Measurements from ENCODE around the gene NOS3. TPM values are rescaled to one million over a fixed set of nuclear protein-coding genes. Genes with fewer than 3 reads are reported as not detected.

Gene NOS3
- total and polyA plus RNA-seq, 9 of the 15 experiments (the other 6 are each of a cell fraction or from before 2014, with no cell fraction given), result 1.1 to 121 (median 23.6) TPM

GRCh38 chr7:150974468-150975391, 16.1 kb upstream of the NOS3 start (continued):
- TF ChIP-seq ZBTB26 (CRISPR knock-in tag; IDR thresholded peaks at IDR 0.05) (no peak), NBN (IDR thresholded peaks at IDR 0.05; ENCODE audit: low read depth) (peak; percentile 44; the same call in 1 of the 2 replicates), CHAMP1 (IDR thresholded peaks at IDR 0.05) (no peak), ARID1B (IDR thresholded peaks at IDR 0.05) (peak; percentile 58), ZNF75A (CRISPR knock-in tag; IDR thresholded peaks at IDR 0.05) (no peak), ZNF12 (CRISPR knock-in tag; IDR thresholded peaks at IDR 0.05) (0 out of 2 replicates have a peak, but pooled peaks have one; percentile 57), TSHZ1 (CRISPR knock-in tag; IDR thresholded peaks at IDR 0.05) (no peak), PCBP2 (IDR thresholded peaks at IDR 0.05; ENCODE audit: low read depth, low read length, poor library complexity, severe bottlenecking) (no peak), HMG20A (CRISPR knock-in tag; conservative IDR thresholded peaks at IDR 0.05) (no peak), ZNF551 (CRISPR knock-in tag; IDR thresholded peaks at IDR 0.05) (no peak), ELK3 (CRISPR knock-in tag; IDR thresholded peaks at IDR 0.05) (no peak), NKRF (IDR thresholded peaks at IDR 0.05; ENCODE audit: borderline replicate concordance) (peak; percentile 60; the same call in 1 of the 2 replicates), NR2C1 (IDR thresholded peaks at IDR 0.05) (peak; percentile 68; the same call in 1 of the 2 replicates), NR2C1 (tag; IDR thresholded peaks at IDR 0.05) (peak; percentile 75), NCOA2 (IDR thresholded peaks at IDR 0.05; ENCODE audit: partially characterized antibody in 2 of 2) (no peak), KLF10 (CRISPR knock-in tag; IDR thresholded peaks at IDR 0.05) (no peak), LCOR (CRISPR knock-in tag; IDR thresholded peaks at IDR 0.05) (no peak)

All from K562 (cell line).